ENCODE data around the gene PDE10A.

PDE10A gene

DNA sequence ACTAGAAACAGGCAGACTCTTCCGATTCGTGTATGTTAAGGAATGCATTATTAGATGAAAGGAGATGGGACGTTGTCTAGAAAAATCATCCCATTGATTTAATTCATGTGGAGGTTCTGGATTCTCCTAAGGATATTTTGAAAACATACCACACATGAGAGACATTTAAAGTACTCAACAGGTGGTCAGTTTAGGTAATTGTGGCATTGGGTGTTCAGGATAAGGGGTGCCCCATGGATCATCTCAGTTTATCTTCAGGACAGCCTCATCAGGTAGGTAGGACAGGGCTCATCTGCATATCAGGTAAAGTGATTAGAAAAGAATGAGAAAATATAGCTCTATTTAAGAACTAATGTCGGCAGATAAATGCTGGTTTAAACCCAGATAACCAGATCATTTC is 15.9 kb upstream of the PDE10A start:
- no peak for DNase-seq (ENCODE audit: low spot score)
- no peak for ATAC-seq (ENCODE audit: low read depth)
- H3K4me3 ChIP-seq (ENCODE audit: severe bottlenecking): no peak overlapping the region
- H3K36me3 ChIP-seq (ENCODE audit: low read depth): no peaks in the 10 kb centered on the region
- H3K4me1 ChIP-seq (ENCODE audit: insufficient read depth, poor library complexity, severe bottlenecking): no peaks in the 10 kb centered on the region
- no peaks in the 10 kb centered on the region for H3K27me3 ChIP-seq (ENCODE audit: insufficient read depth, poor library complexity, severe bottlenecking)
- H3K9me3 ChIP-seq (ENCODE audit: severe bottlenecking): no peaks in the 10 kb centered on the region
- TF ChIP-seq, protein P1, sequence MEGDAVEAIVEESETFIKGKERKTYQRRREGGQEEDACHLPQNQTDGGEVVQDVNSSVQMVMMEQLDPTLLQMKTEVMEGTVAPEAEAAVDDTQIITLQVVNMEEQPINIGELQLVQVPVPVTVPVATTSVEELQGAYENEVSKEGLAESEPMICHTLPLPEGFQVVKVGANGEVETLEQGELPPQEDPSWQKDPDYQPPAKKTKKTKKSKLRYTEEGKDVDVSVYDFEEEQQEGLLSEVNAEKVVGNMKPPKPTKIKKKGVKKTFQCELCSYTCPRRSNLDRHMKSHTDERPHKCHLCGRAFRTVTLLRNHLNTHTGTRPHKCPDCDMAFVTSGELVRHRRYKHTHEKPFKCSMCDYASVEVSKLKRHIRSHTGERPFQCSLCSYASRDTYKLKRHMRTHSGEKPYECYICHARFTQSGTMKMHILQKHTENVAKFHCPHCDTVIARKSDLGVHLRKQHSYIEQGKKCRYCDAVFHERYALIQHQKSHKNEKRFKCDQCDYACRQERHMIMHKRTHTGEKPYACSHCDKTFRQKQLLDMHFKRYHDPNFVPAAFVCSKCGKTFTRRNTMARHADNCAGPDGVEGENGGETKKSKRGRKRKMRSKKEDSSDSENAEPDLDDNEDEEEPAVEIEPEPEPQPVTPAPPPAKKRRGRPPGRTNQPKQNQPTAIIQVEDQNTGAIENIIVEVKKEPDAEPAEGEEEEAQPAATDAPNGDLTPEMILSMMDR (IDR thresholded peaks at IDR 0.05; ENCODE audit: poor library complexity, severe bottlenecking): no peak
- no peak overlapping the region for H3K27ac ChIP-seq (ENCODE audit: poor library complexity, severe bottlenecking)

DNA sequence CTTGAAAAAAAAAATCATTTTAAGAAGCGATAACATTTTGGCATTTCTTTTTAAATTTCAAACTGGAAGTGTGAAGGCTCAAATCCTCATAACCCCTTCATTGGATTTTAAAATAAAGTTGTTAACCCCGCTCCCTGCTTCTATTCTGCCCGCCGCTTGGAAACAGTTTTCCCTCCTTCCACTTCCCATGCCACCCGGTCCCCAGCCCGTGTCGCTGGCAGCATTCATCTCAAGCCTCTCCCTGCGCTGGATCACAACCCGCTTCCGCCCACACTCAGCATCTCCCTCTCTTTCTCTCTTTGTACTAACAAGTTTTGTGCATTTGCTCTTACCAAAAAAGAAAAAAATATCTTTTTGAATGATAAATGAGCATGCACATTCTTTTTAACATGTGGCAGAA is 15.4 kb upstream of the PDE10A start:
- no peak overlapping the region for H3K4me3 ChIP-seq (ENCODE audit: severe bottlenecking)
- DNase-seq (ENCODE audit: low spot score) (no peak), ATAC-seq (ENCODE audit: low read depth) (no peak)
- no peaks in the 10 kb centered on the region for H3K4me1 ChIP-seq (ENCODE audit: insufficient read depth, poor library complexity, severe bottlenecking)
- no peaks in the 10 kb centered on the region for H3K9me3 ChIP-seq (ENCODE audit: severe bottlenecking)
- no peak overlapping the region for H3K27ac ChIP-seq (ENCODE audit: poor library complexity, severe bottlenecking)
- TF ChIP-seq, protein P1 (IDR thresholded peaks at IDR 0.05; ENCODE audit: poor library complexity, severe bottlenecking): no peak
- H3K36me3 ChIP-seq (ENCODE audit: low read depth): no peaks in the 10 kb centered on the region
- no peaks in the 10 kb centered on the region for H3K27me3 ChIP-seq (ENCODE audit: insufficient read depth, poor library complexity, severe bottlenecking)

DNA sequence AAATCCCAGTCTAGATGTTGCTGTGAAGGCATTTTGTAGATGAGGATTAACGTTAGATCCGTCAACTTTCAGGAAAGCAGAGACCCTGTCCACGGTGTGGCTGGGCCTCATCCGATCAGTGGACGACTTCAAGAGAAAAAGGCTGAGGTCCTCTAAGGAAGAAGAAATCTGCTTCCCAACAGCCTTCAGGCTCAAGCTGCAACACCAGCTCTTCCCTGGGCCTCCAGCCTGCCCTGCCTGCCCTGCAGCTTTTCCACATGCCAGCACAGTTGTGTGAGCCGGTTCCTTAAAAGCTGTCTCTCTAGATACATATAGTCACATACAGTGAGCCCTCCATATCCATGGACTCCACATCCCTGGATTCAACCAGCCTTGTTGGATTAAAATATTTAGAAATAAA is 14.1 kb upstream of the PDE10A start:
- DNase-seq (ENCODE audit: low spot score): no peak
- Histone ChIP-seq H3K27ac (ENCODE audit: poor library complexity, severe bottlenecking) (no peak overlapping the region), H3K9me3 (ENCODE audit: severe bottlenecking) (no peaks in the 10 kb centered on the region), H3K4me1 (ENCODE audit: insufficient read depth, poor library complexity, severe bottlenecking) (no peaks in the 10 kb centered on the region), H3K4me3 (ENCODE audit: severe bottlenecking) (no peak overlapping the region), H3K27me3 (ENCODE audit: insufficient read depth, poor library complexity, severe bottlenecking) (no peaks in the 10 kb centered on the region), H3K36me3 (ENCODE audit: low read depth) (no peaks in the 10 kb centered on the region)
- TF ChIP-seq, protein P1 (IDR thresholded peaks at IDR 0.05; ENCODE audit: poor library complexity, severe bottlenecking): no peak
- no peak for ATAC-seq (ENCODE audit: low read depth)

DNA sequence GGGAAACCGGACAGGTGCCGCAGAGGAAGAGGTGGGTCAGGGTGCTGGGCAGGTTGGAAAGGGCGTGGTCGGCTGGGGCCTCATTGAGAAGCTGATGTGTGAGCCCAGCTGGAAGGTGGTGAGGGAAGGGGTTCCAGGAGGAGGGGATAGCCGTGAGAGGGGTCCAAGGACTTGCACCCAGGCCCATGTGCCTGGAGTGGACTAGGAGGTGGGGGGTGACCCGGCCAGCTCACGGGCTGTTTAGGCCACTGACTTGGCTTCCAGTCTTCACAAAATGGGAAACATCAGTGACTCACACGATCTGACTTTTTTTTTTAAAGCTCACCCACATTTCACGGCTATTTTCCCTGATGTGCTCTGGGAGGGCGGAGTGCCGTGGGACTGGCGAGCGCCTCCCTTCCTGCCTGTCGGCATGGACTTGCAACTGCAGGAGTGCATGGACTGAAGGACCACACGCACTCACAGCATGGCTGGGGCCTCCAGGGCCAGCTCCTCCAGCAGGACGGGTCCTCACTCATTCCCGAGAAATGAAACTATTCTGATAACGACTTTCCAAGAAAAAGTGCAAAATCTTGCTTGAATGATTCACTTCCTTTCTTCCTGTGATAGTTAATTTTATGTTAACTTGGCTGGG is 13.5 kb upstream of the PDE10A start:
- no peaks in the 10 kb centered on the region for H3K27me3 ChIP-seq (ENCODE audit: insufficient read depth, poor library complexity, severe bottlenecking)
- H3K36me3 ChIP-seq (ENCODE audit: low read depth): no peaks in the 10 kb centered on the region
- no peak overlapping the region for H3K27ac ChIP-seq (ENCODE audit: poor library complexity, severe bottlenecking)
- H3K4me3 ChIP-seq (ENCODE audit: severe bottlenecking): no peak overlapping the region
- no peak for ATAC-seq (ENCODE audit: low read depth)
- no peaks in the 10 kb centered on the region for H3K4me1 ChIP-seq (ENCODE audit: insufficient read depth, poor library complexity, severe bottlenecking)
- no peaks in the 10 kb centered on the region for H3K9me3 ChIP-seq (ENCODE audit: severe bottlenecking)
- no peak for DNase-seq (ENCODE audit: low spot score)
- TF ChIP-seq, protein P1 (IDR thresholded peaks at IDR 0.05; ENCODE audit: poor library complexity, severe bottlenecking): no peak

DNA sequence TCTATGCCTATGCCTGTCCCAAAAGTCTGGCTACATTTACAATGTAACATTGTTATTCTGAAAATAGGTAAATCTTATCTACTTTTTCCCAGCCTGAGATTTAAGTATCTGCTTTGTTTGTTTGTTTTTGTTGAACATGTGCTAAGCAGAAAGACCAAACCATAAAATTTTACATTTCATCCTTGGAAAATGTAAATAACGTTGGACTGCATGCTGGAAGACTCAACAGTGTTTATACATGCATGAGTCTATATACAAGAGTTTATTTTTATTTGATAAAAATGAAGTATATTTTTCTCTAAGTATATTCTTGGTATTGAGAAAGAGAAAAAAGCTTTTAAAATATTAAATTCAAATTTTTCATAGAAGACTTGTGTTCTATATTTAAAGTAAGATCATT is 12.1 kb upstream of the PDE10A start:
- H3K9me3 ChIP-seq (ENCODE audit: severe bottlenecking): no peaks in the 10 kb centered on the region
- no peaks in the 10 kb centered on the region for H3K36me3 ChIP-seq (ENCODE audit: low read depth)
- TF ChIP-seq, protein P1 (IDR thresholded peaks at IDR 0.05; ENCODE audit: poor library complexity, severe bottlenecking): no peak
- H3K4me3 ChIP-seq (ENCODE audit: severe bottlenecking): no peak overlapping the region
- no peaks in the 10 kb centered on the region for H3K4me1 ChIP-seq (ENCODE audit: insufficient read depth, poor library complexity, severe bottlenecking)
- no peak overlapping the region for H3K27ac ChIP-seq (ENCODE audit: poor library complexity, severe bottlenecking)
- H3K27me3 ChIP-seq (ENCODE audit: insufficient read depth, poor library complexity, severe bottlenecking): peaks cover under 1% of the 10 kb centered on the region
- ATAC-seq (ENCODE audit: low read depth) (no peak), DNase-seq (ENCODE audit: low spot score) (no peak)
